Calu3 (cell line): Measurements from ENCODE around the gene SLC8A3. TPM values are rescaled to one million over a fixed set of nuclear protein-coding genes. Genes with fewer than 3 reads are reported as not detected.

Experiments
- BruUV-seq: library from RNA; stranded (reverse); fragments of 400-500 nt; replicated peaks from 2 replicates; lab custom pipeline; 2021; lab: Mats Ljungman, UMichigan
- CTCF ChIA-PET: fragments of 300-600 bp; sonication (Branson Sonifier 250); formaldehyde crosslinking; loops from one replicate; lab custom pipeline; 2022; ENCODE audit warnings: antibody characterized with exemption; lab: Charles Lee
- DNase-seq: peaks from one replicate; pipeline ENCODE4 v3.0.0; 2022
- H3K27ac Mint-ChIP-seq: one replicate; pipeline ENCODE4 v1.8.0; 2022; ENCODE audit warnings: mixed read lengths; ENCODE audit not compliant: unreplicated experiment
- H3K27me3 Mint-ChIP-seq: one replicate; pipeline ENCODE4 v1.8.0; 2022; ENCODE audit warnings: mixed read lengths; ENCODE audit not compliant: unreplicated experiment
- H3K36me3 Mint-ChIP-seq: one replicate; pipeline ENCODE4 v1.8.0; 2022; ENCODE audit warnings: mild to moderate bottlenecking, moderate library complexity, mixed read lengths; ENCODE audit not compliant: insufficient read depth, unreplicated experiment
- H3K4me1 Mint-ChIP-seq: one replicate; pipeline ENCODE4 v1.8.0; 2022; ENCODE audit warnings: mild to moderate bottlenecking, low read depth, mixed read lengths; ENCODE audit not compliant: unreplicated experiment
- H3K4me3 Mint-ChIP-seq: one replicate; pipeline ENCODE4 v1.8.0; 2022; ENCODE audit warnings: mild to moderate bottlenecking, low read depth, moderate library complexity, mixed read lengths; ENCODE audit not compliant: unreplicated experiment
- H3K9me3 Mint-ChIP-seq: one replicate; pipeline ENCODE4 v1.8.0; 2022; ENCODE audit warnings: low read depth, mixed read lengths; ENCODE audit not compliant: unreplicated experiment
- intact Hi-C: fragments of 100-400 bp; cut with micrococcal nuclease; formaldehyde crosslinking; loops from one replicate; pipeline ENCODE4 v1.10.0; 2022; ENCODE audit not compliant: unreplicated experiment
- total RNA-seq: library from RNA; stranded (reverse); gene quantifications from 2 replicates; pipeline ENCODE4 v1.2.3, GENCODE V29; 2022
- TF ChIP-seq, protein P1 (sequence below): fragments of 200-600 bp; IDR thresholded peaks from one replicate; pipeline ENCODE4 v1.8.0; 2022; ENCODE audit warnings: antibody characterized with exemption; ENCODE audit not compliant: unreplicated experiment

SLC8A3 gene
- total RNA-seq, 1 experiment from 2014 or later = not detected

DNA sequence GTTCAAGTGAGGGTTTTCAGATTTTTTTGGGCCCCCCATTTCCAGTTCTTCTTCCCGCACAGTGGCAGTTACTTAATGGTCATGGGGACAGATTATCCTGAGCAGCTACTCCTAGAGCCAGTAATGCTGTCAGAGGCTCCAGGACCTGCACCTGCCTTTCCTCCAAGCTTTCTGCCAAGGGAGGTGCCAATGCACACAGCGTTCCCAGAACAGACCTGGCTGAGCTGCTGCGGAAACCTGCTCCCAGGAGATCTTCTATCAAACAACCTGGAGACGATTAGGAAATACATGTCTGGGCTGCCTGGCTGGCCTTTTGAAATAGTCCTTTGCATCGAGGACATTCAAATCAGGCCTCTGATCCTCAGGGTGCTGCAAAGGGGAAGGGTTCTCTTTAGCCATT lies 120.9 kb downstream of the SLC8A3 start:
- Mint-ChIP-seq H3K9me3 (no peaks in the 10 kb centered on the region), H3K4me3 (no peak overlapping the region), H3K27me3 (peaks cover 28% of the 10 kb centered on the region), H3K4me1 (peaks cover 16% of the 10 kb centered on the region), H3K27ac (no peak overlapping the region), H3K36me3 (no peaks in the 10 kb centered on the region)
- TF ChIP-seq, protein P1, sequence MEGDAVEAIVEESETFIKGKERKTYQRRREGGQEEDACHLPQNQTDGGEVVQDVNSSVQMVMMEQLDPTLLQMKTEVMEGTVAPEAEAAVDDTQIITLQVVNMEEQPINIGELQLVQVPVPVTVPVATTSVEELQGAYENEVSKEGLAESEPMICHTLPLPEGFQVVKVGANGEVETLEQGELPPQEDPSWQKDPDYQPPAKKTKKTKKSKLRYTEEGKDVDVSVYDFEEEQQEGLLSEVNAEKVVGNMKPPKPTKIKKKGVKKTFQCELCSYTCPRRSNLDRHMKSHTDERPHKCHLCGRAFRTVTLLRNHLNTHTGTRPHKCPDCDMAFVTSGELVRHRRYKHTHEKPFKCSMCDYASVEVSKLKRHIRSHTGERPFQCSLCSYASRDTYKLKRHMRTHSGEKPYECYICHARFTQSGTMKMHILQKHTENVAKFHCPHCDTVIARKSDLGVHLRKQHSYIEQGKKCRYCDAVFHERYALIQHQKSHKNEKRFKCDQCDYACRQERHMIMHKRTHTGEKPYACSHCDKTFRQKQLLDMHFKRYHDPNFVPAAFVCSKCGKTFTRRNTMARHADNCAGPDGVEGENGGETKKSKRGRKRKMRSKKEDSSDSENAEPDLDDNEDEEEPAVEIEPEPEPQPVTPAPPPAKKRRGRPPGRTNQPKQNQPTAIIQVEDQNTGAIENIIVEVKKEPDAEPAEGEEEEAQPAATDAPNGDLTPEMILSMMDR = no peak
- BruUV-seq = no TSS peak
- CTCF ChIA-PET = no interaction called here
- intact Hi-C loops = no loop called here
- no peak for DNase-seq

DNA sequence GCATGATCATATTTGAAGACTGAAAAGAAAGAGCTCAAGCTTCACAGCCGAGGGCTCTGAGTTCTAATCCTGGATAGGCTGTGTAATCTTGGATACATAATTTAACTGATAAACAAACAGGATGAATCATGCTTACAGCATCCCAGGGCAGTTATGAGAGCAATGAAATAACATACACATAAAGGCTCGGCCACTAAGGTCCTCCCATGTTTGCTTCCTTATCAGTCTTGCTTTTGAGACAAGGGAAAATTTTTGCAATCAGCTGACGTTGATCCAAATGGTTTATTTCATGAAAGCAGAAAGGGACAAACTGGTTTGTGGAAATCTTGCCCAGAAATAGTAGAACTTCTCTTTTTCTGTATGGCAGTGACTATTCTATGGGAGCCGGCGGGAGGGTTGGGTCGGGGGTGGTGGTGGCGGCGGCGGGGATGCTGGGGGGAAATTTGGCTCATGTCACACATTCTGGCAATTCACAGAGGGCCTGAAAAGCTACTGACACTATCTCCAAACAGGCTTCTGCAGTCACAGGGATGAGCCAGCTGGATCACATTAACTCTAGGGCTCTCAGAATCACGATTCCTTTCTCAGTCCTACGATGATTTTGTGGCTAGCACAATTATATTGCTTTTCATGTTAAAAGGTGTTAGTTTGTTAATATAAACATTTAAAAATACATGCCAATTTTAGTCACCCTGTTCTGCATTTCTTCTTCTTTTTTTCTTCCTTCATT lies 124.5 kb downstream of the SLC8A3 start:
- no peak overlapping the region for H3K4me3 Mint-ChIP-seq
- BruUV-seq = no TSS peak
- CTCF ChIA-PET = interaction anchor here (0.5 kb wide), 1 partner anchor 186 kb away, joined by 3 read pairs; no protein-coding TSS in a partner anchor
- H3K27me3 Mint-ChIP-seq = peaks cover 14% of the 10 kb centered on the region
- peaks cover 10% of the 10 kb centered on the region for H3K36me3 Mint-ChIP-seq
- intact Hi-C loops = no loop called here
- no peaks in the 10 kb centered on the region for H3K9me3 Mint-ChIP-seq
- H3K27ac Mint-ChIP-seq = no peak overlapping the region
- H3K4me1 Mint-ChIP-seq = peaks cover 26% of the 10 kb centered on the region
- TF ChIP-seq, protein P1 = no peak
- no peak for DNase-seq

DNA sequence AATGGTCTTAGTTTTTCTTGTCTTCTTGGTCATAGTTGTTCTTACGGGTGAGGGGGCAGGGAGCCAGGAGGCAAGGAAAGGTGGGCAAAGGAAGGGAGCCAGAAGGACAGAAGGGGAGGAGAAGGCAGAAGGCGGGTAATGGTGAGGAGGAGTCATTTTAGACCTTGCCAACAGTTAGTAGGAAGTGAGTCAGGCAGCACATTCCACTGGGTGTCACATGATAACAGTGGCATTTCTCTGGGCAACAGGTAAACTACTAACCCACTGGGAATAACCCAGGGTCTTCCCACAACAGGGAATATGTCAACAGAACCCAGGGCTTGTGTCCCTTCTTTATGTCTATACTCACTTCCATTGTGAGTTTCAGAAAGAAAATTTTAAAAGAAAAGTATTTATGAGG lies 127.6 kb downstream of the SLC8A3 start:
- no TSS peak for BruUV-seq
- no peaks in the 10 kb centered on the region for H3K9me3 Mint-ChIP-seq
- peaks cover 10% of the 10 kb centered on the region for H3K36me3 Mint-ChIP-seq
- peak; percentile 49 for DNase-seq
- intact Hi-C loops = no loop called here
- CTCF ChIA-PET = interaction anchor here (1.0 kb wide), 1 partner anchor 13 kb away, joined by 3 read pairs; no protein-coding TSS in a partner anchor
- TF ChIP-seq, protein P1 = no peak
- H3K27ac Mint-ChIP-seq = peak overlapping the region; percentile 25
- H3K4me3 Mint-ChIP-seq = no peak overlapping the region
- H3K27me3 Mint-ChIP-seq = peaks cover 24% of the 10 kb centered on the region
- H3K4me1 Mint-ChIP-seq = peaks cover 22% of the 10 kb centered on the region

DNA sequence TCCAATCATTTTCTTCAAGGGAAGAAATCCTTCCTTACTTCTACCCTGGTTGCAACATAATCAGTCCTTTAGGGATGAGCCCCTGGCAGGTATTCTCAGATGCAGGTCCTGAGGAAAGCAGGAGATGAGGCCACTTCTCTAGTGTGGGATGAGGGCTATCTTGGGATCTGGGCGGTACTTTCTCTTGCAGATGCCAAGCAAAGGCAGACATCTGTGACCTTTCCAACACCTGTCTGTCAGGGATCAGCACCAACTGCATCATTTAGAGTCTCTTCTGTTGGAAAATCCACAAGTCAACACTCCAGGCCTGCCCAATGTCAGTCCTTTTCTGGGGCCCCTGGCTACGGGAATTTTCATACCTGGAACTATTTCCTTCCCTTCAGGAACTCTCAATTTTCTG lies 129.2 kb downstream of the SLC8A3 start:
- Mint-ChIP-seq H3K27ac (no peak overlapping the region), H3K9me3 (no peaks in the 10 kb centered on the region), H3K27me3 (peaks cover 37% of the 10 kb centered on the region), H3K4me3 (no peak overlapping the region), H3K36me3 (peaks cover 10% of the 10 kb centered on the region), H3K4me1 (peaks cover 22% of the 10 kb centered on the region)
- intact Hi-C loops = no loop called here
- BruUV-seq = no TSS peak
- DNase-seq = no peak
- CTCF ChIA-PET = no interaction called here
- TF ChIP-seq, protein P1 = no peak
